NCI-H1048 (cell line): Measurements from ENCODE around the gene KCNH2.

Experiments
- DNase-seq: peaks from one replicate; lab custom pipeline; 2025; lab: John Stamatoyannopoulos, UW

The KCNH2 gene

DNA sequence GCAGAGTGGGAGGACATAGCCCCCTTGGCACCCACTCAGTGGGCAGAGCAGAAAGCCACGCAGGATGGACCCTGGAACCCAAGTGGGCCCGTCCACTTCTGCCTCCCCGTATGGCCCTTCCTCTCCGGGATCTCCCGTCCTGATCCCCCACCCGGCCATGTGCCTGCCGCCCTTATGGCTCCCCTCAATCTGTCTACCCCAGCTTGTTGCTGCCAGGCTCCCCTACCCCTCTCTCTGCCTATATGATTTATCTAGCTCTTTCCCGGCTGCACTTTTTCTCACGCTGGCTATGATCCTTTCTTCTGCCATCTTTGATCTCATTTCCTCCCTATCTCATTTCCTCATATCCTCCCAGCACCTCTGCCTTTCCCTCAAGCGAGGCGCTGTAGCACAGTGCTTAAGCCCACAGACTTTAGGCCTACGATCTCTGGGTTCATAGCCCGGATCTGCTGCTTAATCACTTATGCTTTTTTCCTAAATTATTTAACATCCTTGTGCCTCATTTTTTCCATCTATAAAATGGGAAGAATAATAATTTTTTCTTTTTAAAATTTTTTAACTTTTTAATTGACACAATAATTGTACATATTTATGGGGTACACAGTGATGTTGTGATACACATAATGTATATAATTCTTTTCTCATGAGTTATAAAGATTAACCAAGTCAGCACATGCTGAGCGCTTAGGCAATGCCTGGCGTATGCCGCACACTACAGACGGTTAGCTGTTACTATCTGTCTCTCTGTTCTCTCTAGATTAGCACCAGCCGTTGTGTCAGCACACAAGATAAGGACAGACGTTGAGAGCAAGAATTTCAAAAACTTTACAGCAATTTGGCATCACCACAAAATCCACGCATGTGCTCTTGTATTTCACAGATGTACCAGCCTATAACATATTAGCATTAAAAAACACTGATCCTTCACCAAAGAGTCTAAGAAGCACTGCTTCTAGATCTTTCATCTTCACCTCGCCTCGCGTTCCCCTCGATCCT lies 18.1 kb downstream of the KCNH2 start:
- DNase-seq, result no peak

DNA sequence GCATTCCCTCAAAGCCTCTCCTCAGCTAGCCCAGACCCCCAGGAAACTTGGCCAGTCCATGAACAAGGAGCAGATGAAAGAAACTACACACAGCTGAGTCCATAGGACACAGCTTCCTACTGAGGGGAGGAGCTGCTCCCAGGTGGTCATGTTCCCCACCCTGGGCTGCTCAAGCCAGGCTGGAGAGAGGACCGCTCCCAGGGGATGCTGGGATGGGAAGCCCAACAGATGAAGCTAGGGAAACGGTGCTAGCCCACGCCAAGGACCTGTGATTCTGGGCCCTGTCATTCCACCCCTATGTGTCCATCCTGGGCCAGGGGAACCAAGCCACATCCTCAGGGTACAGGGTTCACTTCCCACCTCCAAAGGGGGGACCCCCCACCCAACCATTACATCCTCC lies 19.0 kb downstream of the KCNH2 start:
- no peak for DNase-seq

DNA sequence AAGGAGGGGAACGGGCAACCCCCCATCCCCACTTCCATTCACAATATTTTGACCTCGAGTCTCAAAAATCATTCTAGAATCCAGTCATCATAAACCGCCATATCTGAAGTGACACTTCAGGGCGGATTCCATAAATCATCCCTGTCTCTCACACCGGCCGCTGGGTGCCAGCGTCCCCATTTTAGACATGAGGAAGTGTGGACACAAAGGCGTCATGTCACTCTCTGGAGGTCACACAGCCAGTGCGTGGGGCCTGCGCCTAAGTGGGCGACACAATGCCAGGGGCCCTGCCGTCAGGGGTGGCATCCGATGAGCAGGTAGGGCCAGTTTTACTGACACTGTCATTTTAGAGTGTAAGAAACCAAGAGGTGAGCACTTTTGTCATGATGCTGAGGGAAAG lies 19.5 kb downstream of the KCNH2 start:
- DNase-seq, result no peak

DNA sequence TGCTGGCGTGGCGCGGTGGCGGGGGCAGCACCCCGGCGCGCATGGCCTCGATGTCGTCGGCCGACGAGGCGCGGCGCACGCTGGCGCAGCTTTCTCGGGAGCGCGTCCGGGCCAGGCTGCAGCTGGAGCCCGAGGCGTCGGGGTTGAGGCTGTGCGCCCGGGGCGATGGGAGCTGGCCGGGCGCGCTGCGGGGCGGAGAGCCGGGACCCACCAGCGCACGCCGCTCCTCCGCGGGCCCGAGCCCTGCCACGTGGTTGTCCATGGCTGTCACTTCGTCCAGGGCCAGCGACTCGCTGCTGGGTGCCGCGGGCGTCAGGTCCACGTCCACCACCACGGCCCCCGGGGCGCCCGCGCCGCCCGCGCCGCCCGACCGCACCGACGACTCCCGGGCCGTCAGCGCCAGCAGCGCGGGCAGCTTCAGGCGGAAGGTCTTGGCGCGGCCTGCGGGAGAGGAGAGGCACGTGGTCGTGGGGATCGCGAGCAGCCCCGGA lies 20.0 kb downstream of the KCNH2 start:
- DNase-seq, result no peak

DNA sequence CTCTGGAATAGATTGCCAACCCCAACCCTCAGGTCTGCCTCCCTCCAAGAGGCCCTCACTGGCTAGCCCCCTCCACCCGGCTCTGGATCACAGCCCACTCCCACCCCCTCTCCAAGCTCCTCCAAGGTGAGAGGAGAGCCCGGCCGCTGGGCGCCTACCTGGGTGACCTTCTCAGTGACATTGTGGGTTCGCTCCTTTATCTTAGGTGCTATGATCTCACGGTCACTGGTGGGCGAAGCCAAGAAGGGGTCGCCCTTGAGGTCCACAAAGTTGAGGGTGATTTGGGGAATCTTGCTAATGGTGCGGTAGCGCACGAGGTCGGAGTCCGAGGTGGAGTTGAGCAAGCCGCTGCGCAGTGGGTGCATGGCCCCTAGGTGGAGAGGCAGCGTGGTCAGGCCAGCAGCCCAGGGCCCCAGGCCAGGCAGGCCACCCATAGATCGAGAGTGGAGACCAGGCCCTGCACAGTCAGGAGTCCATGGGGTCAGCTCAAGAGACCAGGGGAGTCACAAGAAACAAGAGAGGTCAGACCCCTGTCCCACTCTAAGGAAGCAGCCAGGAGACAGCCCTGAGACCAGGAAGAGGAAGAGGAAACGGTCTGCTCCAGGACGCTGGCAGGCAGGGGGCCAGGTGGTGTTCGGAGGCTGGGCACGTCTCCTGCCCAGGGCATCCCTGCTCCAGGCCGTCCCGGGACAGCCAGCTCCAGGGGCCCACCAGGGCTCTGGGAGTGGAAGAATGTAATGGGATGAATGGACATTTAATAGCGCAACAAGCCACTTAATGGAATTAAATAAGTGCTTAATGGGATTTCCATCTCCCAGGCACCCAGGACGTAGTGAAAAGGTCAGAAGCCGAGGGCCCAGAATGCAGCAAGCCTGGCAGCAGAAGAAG lies 20.7 kb downstream of the KCNH2 start:
- no peak for DNase-seq

DNA sequence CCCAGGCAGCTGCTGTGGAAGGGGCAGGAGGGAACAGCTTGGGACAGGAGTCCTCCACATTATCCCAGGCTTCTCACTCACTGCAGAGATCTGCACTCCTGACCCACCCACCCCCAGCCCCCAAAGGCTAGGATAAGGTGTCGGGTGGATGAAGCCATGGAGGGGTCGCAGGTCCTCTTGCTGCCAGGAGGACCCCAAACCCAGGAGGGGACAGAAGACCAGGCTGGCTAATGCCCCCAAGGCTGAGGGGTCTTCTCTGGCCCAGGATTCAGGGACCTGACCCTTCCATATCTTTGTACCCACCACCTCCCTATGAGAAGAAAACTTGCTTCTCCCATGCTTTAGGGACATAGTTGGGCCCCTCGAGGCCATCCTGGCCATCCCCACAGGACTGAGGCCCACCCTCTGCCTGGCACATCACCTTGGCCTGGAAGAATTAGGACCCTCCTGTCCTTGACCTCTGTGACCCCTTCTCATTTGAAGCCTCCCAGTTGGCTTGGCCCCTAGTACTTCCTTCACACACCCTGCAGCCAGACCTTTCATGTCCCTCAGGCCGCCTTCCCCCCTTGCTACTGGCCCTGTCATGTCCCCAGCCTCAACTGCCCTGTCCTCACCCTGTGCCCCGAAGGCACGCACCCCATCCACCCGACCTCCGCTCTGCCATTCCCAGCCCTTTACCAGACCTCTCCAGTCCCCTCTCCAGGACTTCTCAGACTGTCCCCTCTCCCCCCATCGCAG lies 21.6 kb downstream of the KCNH2 start:
- no peak for DNase-seq

DNA sequence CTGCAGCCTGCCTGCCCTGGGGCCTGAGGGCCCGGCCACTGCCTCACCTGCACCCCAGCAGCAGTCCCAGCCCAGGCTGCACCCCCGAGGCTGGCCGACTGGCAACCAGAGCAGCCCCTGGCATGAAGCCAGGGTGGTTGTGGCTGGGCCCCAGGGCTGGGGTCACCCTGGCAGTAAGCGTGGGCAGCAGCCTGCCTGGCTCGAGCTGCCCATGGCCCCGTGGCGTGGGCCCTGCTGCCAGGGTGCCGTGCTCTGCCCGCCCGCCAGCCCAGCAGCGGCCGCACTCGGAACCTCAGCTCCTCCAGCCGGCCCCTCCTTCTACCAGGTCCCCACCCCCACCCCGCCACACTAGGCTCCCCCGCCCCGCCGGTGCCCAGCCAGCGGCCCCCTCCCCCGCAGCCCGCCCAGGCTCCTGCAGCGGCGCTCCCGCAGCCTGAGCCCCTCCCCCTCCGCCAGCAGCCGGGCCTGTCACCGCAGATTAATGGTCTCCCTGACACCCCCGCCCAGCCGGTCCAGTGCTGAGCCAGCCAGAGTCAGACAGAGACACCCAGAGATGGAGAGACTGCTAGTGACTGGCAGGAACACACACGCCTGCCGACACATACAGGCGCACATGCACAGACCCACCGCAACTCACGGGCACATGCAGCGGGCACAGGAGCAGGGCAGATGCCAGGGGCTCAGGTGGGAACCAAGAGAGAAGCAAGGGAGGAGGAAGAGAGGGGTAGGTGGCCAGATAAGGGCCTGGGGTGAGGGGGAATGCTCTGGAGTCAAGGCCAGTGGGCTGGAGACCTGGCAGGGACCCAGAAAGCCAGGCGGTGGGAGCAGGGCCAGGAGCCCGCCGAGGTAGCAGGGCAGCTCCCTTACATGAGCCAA lies 22.4 kb downstream of the KCNH2 start:
- DNase-seq, result no peak

DNA sequence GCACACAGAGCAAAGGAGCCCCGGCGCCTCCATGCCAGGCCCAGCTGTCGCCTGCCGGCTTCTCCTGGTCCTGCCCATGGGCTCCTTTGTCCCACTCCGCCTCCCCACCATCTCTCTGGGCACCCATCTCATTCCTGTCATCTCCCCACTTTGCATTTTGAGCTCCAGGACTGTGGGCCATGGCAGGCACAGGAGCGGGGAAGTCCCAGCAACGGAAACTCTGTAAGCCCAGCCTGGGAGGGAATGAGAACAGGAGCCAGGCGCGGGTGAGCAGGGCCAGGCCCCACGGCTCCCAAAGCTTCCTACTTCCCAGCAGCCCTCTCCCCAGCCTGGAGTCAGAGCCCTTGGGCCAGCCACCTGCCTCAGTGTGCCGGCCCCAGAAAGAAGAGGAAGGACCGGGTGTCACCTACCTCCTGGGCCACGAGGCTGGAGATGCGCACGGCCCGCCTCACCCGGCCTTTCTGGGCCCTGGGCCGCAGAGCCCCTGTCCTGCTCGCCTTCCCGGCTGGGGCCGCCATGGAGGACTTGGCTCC lies 23.1 kb downstream of the KCNH2 start:
- no peak for DNase-seq

DNA sequence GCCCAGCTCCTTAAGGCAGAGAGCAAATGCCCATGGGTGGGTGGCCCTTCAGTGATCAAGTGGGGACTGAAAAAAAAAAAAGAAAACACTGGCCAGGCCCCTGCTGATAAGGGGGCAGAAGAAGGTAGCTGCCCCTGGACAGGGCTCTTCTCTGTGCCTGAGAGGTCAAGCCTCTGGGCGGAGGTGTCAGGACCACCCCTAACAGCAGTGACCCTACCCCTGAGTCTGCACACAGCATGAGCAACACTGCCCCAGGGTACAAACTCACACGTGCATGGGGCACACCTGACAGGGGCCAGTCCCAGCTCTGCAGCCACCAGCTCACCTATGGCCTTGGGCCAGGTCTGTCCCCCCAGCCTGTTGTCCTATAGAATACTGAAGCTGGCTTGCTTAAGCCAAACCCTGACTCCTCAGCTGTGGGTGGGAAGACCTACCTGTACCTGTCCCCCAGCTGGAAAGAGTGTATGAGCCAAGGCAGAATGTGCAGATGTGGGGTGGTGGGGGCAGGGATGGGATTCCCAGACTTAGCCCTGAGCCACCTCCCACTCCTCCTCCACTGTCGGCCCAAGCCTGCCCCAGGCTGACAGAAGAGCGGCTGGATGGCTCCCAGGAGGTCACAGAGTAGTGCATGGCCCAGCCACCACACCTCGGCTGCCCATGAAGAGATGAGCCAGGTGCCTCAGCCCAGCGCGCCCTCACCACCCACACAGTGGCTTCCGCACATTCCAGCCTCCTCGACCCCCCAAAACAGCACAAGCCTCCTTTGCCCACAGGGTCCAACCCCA lies 23.7 kb downstream of the KCNH2 start:
- no peak for DNase-seq

DNA sequence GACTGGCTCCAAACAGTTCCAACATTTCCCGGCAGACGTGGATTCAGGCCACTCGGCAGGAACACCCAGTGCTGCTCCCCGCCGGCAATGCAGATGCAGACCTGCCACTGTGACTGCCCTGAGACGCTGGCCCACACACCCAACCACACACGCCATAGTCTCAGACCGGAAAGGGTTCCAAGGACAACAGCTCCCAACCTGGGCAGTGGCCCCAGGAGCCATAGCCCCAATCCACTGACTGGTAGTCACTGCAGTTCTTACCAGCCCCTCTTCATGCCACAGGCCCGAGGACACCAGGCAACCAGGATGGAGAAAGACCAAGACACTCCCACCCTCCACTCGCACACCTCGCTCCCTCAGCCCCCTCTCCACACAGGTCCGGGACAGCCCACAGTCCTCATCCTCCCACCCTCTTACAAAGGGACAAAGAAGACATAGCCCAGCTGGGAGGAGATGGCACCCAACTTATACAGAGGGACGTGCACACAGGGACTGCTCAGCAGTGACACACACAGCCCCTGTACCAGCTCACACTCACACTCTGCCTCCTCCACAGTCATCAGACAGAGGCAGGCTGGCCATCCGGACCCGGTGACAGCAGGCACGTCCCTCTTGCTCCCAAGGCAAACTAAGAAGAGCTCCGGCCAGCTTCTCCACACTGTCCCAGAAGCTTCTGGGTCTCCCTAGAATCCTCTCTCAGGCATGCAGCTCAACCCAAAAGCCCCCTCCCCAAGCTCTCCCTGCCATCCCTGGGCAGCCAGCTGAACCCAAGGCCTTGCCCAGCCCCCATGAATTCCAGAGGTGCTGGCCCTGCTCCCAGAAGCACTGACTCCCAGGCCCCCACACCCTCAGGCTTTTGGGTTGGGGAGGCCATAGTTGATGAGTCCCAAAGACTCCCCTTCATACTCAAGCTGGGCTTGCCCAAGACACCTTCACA lies 24.8 kb downstream of the KCNH2 start:
- no peak for DNase-seq

DNA sequence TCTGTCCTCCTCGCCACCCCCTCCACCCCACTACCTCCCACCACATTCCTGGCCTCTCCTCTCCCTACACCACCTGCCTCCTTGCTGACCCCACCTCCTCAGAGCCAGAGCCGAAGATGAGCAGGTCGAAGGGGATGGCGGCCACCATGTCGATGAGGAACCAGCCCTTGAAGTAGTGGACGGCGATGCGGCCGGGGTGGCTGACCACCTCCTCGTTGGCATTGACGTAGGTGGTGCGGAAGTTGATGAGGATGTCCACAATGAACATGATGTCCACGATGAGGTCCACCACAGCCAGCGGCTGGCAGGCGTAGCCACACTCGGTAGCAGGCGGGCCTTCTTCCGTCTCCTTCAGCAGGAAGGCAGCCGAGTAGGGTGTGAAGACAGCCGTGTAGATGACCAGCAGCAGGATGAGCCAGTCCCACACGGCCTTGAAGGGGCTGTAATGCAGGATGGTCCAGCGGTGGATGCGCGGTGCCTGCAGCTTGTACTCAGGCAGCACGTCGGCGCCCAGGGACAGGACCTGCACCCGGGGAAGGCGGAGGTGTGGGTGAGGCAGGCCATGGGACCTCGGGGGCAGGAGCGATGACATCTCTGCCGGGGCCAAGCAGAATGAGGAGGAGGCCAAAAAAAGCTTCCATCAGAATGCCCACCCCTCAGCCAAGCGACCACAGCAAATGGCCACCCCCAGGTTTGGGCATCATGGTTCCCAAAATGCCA lies 25.6 kb downstream of the KCNH2 start:
- no peak for DNase-seq

DNA sequence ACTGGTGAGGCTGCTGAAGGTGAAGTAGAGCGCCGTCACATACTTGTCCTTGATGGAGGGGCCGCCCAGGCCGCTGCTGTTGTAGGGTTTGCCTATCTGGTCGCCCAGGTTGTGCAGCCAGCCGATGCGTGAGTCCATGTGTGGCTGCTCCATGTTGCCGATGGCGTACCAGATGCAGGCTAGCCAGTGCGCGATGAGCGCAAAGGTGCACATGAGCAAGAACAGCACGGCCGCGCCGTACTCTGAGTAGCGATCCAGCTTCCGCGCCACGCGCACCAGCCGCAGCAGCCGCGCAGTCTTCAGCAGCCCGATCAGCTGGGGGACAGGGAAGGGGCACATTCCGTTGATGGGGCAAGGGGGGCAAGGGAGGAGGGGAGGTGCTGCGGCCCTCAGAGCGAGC lies 26.6 kb downstream of the KCNH2 start:
- no peak for DNase-seq

DNA sequence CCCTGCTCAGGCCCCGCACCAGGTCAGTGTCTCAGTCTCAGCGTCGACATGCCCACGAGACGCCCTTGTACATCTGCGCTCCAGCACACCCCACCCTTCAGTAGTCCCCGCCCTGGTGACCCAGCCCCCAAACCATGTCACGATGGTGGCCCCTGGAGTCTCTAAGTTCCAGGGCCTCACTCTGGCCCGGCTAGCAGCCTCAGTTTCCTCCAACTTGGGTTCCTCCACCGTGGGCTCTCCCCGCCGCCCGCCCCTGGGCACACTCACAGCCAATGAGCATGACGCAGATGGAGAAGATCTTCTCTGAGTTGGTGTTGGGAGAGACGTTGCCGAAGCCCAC lies 27.0 kb downstream of the KCNH2 start:
- DNase-seq, result no peak

DNA sequence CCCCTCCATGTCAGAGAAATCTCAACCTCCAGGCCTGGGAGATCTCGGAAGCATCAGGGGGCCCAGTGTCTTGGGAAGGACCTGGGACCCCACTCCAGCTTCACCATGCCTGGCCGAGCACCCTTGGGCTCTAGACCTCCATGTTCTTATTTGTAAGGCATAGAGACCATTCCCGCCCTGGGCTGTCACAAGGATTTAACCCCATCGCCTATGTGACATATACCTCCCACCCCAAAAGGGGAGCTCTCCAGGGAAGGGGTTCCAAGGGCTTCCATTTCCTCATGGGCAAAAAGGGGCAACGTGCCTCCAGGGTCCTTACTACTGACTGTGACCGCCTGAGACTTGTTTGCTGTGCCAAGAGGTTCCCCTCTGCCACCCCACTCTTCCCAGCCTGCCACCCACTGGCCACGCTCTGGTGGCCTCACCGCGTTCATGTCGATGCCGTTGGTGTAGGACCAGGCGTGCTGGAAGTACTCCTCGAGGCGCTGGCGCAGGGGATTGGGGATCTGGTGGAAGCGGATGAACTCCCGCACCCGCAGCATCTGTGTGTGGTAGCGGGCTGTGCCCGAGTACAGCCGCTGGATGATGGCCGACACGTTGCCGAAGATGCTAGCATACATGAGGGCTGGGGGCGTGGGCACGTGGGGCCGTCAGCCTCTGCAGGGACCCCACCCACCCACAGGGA lies 27.5 kb downstream of the KCNH2 start:
- no peak for DNase-seq

DNA sequence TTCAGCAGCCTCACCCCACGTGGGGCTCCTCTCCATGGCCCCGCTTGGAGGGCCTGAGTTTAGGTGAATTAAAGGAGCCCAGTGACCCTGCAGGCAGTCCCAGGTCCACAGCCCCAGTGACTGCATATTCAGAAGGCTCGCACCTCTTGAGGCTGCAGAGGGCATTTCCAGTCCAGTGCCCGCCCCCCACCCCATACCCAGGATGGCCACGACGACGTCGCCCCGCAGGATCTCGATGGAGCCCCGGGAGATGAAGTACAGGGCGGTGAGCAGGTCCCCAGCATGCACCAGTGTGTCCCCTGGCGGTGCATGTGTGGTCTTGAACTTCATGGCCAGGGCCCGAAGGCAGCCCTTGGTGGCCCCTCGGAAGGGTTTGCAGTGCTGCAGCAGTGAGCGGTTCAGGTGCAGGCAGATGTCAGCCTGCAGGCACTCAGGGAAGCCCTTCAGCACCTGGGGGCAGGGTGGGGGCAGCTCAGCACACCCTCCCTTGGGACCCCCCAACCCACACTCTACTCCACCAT lies 28.1 kb downstream of the KCNH2 start:
- DNase-seq, result no peak

DNA sequence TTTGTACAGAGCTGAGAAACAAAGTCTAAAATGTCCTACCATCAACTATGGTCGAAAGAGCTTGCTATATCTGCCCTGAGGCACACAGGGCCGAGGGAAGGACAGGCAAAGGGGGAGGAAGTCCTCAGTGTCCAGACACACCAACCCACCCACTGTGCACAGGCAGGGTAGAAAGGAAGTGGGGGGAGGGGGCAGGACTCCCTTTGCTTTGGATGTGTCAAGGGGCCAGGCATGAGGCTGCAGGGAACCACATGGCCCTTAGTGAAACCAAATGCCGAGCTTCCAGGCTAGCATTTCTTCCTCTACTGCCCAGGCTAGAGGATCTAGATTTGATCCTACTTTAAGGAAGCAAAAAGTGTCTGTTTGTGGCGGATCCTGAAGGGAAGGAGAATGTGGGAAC lies 28.6 kb downstream of the KCNH2 start:
- DNase-seq, result no peak

DNA sequence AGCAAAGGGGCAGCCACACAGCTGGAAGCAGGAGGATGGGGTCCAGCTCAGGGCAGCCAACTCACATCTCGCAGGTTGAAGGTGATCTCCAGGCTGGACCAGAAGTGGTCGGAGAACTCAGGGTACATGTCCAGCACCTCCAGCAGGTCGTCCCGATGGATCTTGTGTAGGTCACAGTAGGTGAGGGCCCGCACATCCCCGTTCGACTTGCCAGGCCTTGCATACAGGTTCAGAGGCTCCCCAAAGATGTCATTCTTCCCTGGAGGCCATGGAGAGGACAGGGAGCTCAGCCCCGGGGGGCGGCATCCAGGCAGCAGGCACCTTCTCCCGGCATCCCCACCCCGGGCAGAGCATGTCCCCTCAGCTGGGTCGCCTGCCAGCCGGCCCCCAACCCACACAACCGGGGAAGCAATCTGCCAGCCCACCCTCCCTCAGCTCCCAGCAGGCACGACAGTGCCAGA lies 29.3 kb downstream of the KCNH2 start:
- no peak for DNase-seq
